Naive B cell (primary cell): ENCODE results near the gene CACNA2D3. TPM values are rescaled to one million over a fixed set of nuclear protein-coding genes. Genes with fewer than 3 reads are reported as not detected.

Experiments
- ATAC-seq, 2 donors: fragments of 150-1000 bp; cut with Tn5 transposase; 2 replicates each; pipeline ENCODE4 v1.10.0; 2021; ENCODE audit warnings: low read depth in 2 of 2, mild to moderate bottlenecking in 2 of 2, moderate library complexity in 2 of 2
- DNase-seq: peaks from one replicate; pipeline ENCODE4 v3.0.0; 2022
- H3K27ac Mint-ChIP-seq, 6 donors: one replicate each; pipeline ENCODE4 v1.8.0; 2020 to 2022; ENCODE audit warnings: mild to moderate bottlenecking in 6 of 6, mixed read lengths in 6 of 6, moderate library complexity in 5 of 6, inconsistent platforms in 2 of 6
- H3K27me3 Mint-ChIP-seq, 3 donors: one replicate each; pipeline ENCODE4 v1.8.0; 2021 to 2022; ENCODE audit warnings: mixed read lengths in 3 of 3, mild to moderate bottlenecking in 1 of 3
- H3K36me3 Mint-ChIP-seq, 2 donors: one replicate each; pipeline ENCODE4 v1.8.0; 2020 to 2022; ENCODE audit warnings: mixed read lengths in 2 of 2, inconsistent platforms in 1 of 2, mild to moderate bottlenecking in 1 of 2
- H3K4me1 Mint-ChIP-seq, 3 donors: one replicate each; pipeline ENCODE4 v1.8.0; 2020 to 2022; ENCODE audit warnings: mixed read lengths in 3 of 3, inconsistent platforms in 1 of 3, mild to moderate bottlenecking in 1 of 3, moderate library complexity in 1 of 3
- H3K4me3 Mint-ChIP-seq, 8 donors: one replicate each; pipeline ENCODE4 v1.8.0; 2020 to 2022; ENCODE audit warnings: mild to moderate bottlenecking in 8 of 8, mixed read lengths in 8 of 8, moderate library complexity in 8 of 8, inconsistent platforms in 2 of 8
- H3K9me3 Mint-ChIP-seq, 7 donors: one replicate each; pipeline ENCODE4 v1.8.0; 2020 to 2022; ENCODE audit warnings: mixed read lengths in 7 of 7, mild to moderate bottlenecking in 5 of 7, inconsistent platforms in 2 of 7, moderate library complexity in 1 of 7
- polyA plus RNA-seq, 6 donors: library from polyadenylated mRNA; unstranded; fragments of 300-500 nt; fragmentation: Illumina TruSeq; gene quantifications; one replicate each; pipeline ENCODE4 v1.2.3, GENCODE V29; 2021; ENCODE audit warnings: low read depth in 6 of 6

The CACNA2D3 gene
- polyA plus RNA-seq, 6 donors from 2014 or later: not detected

GRCh38 chr3:54575618-54575960, 453.2 kb downstream of the CACNA2D3 start:
- peaks cover 0 to 11% (median 3%) of the 10 kb centered on the region in 7 donors for H3K9me3 Mint-ChIP-seq
- DNase-seq (no peak), ATAC-seq (no peak)
- H3K4me3 Mint-ChIP-seq: no peak overlapping the region
- no peaks in the 10 kb centered on the region for H3K4me1 Mint-ChIP-seq
- H3K27ac Mint-ChIP-seq: no peak overlapping the region
- no peaks in the 10 kb centered on the region for H3K27me3 Mint-ChIP-seq
- no peaks in the 10 kb centered on the region for H3K36me3 Mint-ChIP-seq

GRCh38 chr3:54577313-54577712, 455.0 kb downstream of the CACNA2D3 start:
- no peaks in the 10 kb centered on the region for H3K36me3 Mint-ChIP-seq

GRCh38 chr3:54578417-54578816, 456.1 kb downstream of the CACNA2D3 start:
- Mint-ChIP-seq H3K27ac (no peak overlapping the region), H3K9me3 (peaks cover 0 to 11% (median 3%) of the 10 kb centered on the region in 7 donors), H3K4me1 (no peaks in the 10 kb centered on the region), H3K27me3 (no peaks in the 10 kb centered on the region), H3K36me3 (no peaks in the 10 kb centered on the region), H3K4me3 (no peak overlapping the region)
- DNase-seq (no peak), ATAC-seq (no peak)

More at GRCh38 chr3:54577313-54577712, 455.0 kb downstream of the CACNA2D3 start:
- Mint-ChIP-seq H3K27me3 (no peaks in the 10 kb centered on the region), H3K27ac (no peak overlapping the region), H3K4me3 (no peak overlapping the region), H3K4me1 (no peaks in the 10 kb centered on the region), H3K9me3 (peaks cover 0 to 11% (median 3%) of the 10 kb centered on the region in 7 donors)
- ATAC-seq (no peak), DNase-seq (no peak)

GRCh38 chr3:54580453-54580852, 458.1 kb downstream of the CACNA2D3 start:
- DNase-seq: no peak
- peaks cover 0 to 11% (median 9%) of the 10 kb centered on the region in 7 donors for H3K9me3 Mint-ChIP-seq
- no peaks in the 10 kb centered on the region for H3K36me3 Mint-ChIP-seq
- H3K4me1 Mint-ChIP-seq: no peaks in the 10 kb centered on the region
- no peaks in the 10 kb centered on the region for H3K27me3 Mint-ChIP-seq
- no peak overlapping the region for H3K4me3 Mint-ChIP-seq
- no peak for ATAC-seq
- no peak overlapping the region for H3K27ac Mint-ChIP-seq

GRCh38 chr3:54582424-54582823, 460.1 kb downstream of the CACNA2D3 start:
- H3K4me1 Mint-ChIP-seq: no peaks in the 10 kb centered on the region
- ATAC-seq: no peak
- H3K4me3 Mint-ChIP-seq: no peak overlapping the region
- H3K27me3 Mint-ChIP-seq: no peaks in the 10 kb centered on the region
- no peak overlapping the region for H3K27ac Mint-ChIP-seq
- H3K36me3 Mint-ChIP-seq: no peaks in the 10 kb centered on the region
- peaks cover 0 to 13% (median 6%) of the 10 kb centered on the region in 7 donors for H3K9me3 Mint-ChIP-seq
- no peak for DNase-seq

- Mint-ChIP-seq H3K9me3 (peaks cover 0 to 4% (median 2%) of the 10 kb centered on the region in 7 donors), H3K4me1 (no peaks in the 10 kb centered on the region), H3K36me3 (no peaks in the 10 kb centered on the region), H3K27ac (no peak overlapping the region), H3K4me3 (no peak overlapping the region), H3K27me3 (no peaks in the 10 kb centered on the region)
- DNase-seq: no peak
- no peak for ATAC-seq
These were observed 468.8 kb downstream of the CACNA2D3 start for GRCh38 chr3:54591157-54591556.

- DNase-seq (no peak), ATAC-seq (no peak)
- Mint-ChIP-seq H3K36me3 (no peaks in the 10 kb centered on the region), H3K4me1 (no peaks in the 10 kb centered on the region), H3K27ac (no peak overlapping the region), H3K4me3 (no peak overlapping the region), H3K27me3 (peaks cover 0 to 4% (median 0%) of the 10 kb centered on the region in 3 donors), H3K9me3 (peaks cover 0 to 11% (median 4%) of the 10 kb centered on the region in 7 donors)
These were observed 471.3 kb downstream of the CACNA2D3 start for GRCh38 chr3:54593653-54594052.

- no peak overlapping the region for H3K27ac Mint-ChIP-seq
- H3K4me3 Mint-ChIP-seq: no peak overlapping the region
- DNase-seq (no peak), ATAC-seq (no peak)
- H3K27me3 Mint-ChIP-seq: peaks cover 0 to 4% (median 0%) of the 10 kb centered on the region in 3 donors
- H3K4me1 Mint-ChIP-seq: no peaks in the 10 kb centered on the region
- peaks cover 0 to 11% (median 4%) of the 10 kb centered on the region in 7 donors for H3K9me3 Mint-ChIP-seq
- H3K36me3 Mint-ChIP-seq: no peaks in the 10 kb centered on the region
These were observed 473.7 kb downstream of the CACNA2D3 start for GRCh38 chr3:54596087-54596486.

- Mint-ChIP-seq H3K9me3 (peaks cover 0 to 15% (median 4%) of the 10 kb centered on the region in 7 donors), H3K27ac (no peak overlapping the region), H3K36me3 (no peaks in the 10 kb centered on the region), H3K4me3 (no peak overlapping the region), H3K4me1 (no peaks in the 10 kb centered on the region), H3K27me3 (peaks cover 0 to 4% (median 0%) of the 10 kb centered on the region in 3 donors)
- no peak for ATAC-seq
- DNase-seq: no peak
These were observed 477.4 kb downstream of the CACNA2D3 start for GRCh38 chr3:54599716-54600115.

GRCh38 chr3:54600441-54601204, 478.3 kb downstream of the CACNA2D3 start:
- Mint-ChIP-seq H3K9me3 (peaks cover 0 to 15% (median 0%) of the 10 kb centered on the region in 7 donors), H3K27me3 (peaks cover 0 to 4% (median 0%) of the 10 kb centered on the region in 3 donors), H3K4me3 (no peak overlapping the region), H3K4me1 (no peaks in the 10 kb centered on the region), H3K36me3 (no peaks in the 10 kb centered on the region), H3K27ac (no peak overlapping the region)
- ATAC-seq: no peak
- DNase-seq: no peak

- Mint-ChIP-seq H3K27ac (no peak overlapping the region), H3K27me3 (no peaks in the 10 kb centered on the region), H3K36me3 (no peaks in the 10 kb centered on the region), H3K9me3 (peaks cover 0 to 13% (median 0%) of the 10 kb centered on the region in 7 donors), H3K4me1 (no peaks in the 10 kb centered on the region), H3K4me3 (no peak overlapping the region)
- DNase-seq (no peak), ATAC-seq (no peak)
These were observed 482.1 kb downstream of the CACNA2D3 start for GRCh38 chr3:54604495-54604894.

- no peaks in the 10 kb centered on the region for H3K36me3 Mint-ChIP-seq
- peaks cover 0 to 15% (median 3%) of the 10 kb centered on the region in 7 donors for H3K9me3 Mint-ChIP-seq
- H3K27ac Mint-ChIP-seq: no peak overlapping the region
- no peak overlapping the region for H3K4me3 Mint-ChIP-seq
- no peaks in the 10 kb centered on the region for H3K27me3 Mint-ChIP-seq
- no peak for DNase-seq
- no peak for ATAC-seq
- H3K4me1 Mint-ChIP-seq: no peaks in the 10 kb centered on the region
These were observed 485.7 kb downstream of the CACNA2D3 start for GRCh38 chr3:54608041-54608440.

GRCh38 chr3:54619053-54619452, 496.7 kb downstream of the CACNA2D3 start:
- H3K9me3 Mint-ChIP-seq: peaks cover 0 to 12% (median 1%) of the 10 kb centered on the region in 7 donors
- H3K27ac Mint-ChIP-seq: no peak overlapping the region
- peaks cover 0 to 6% of the 10 kb centered on the region in 2 donors for H3K36me3 Mint-ChIP-seq
- ATAC-seq (no peak), DNase-seq (no peak)
- H3K4me3 Mint-ChIP-seq: no peak overlapping the region
- H3K27me3 Mint-ChIP-seq: no peaks in the 10 kb centered on the region
- no peaks in the 10 kb centered on the region for H3K4me1 Mint-ChIP-seq

GRCh38 chr3:54619531-54619930, 497.2 kb downstream of the CACNA2D3 start:
- Mint-ChIP-seq H3K4me3 (no peak overlapping the region), H3K36me3 (peaks cover 0 to 8% of the 10 kb centered on the region in 2 donors), H3K9me3 (peaks cover 0 to 12% (median 1%) of the 10 kb centered on the region in 7 donors), H3K27ac (no peak overlapping the region), H3K27me3 (no peaks in the 10 kb centered on the region), H3K4me1 (no peaks in the 10 kb centered on the region)
- ATAC-seq (no peak), DNase-seq (no peak)
